Sigmoid colon (tissue), 4 donors: ENCODE results near the gene TMEM214.

Experiments used
- EP300 ChIP-seq, 4 donors: sonication (generic); formaldehyde crosslinking; IDR thresholded peaks; one replicate each; pipeline ENCODE4 v1.6.1; 2017; ENCODE audit warnings: antibody characterized with exemption in 4 of 4
- POLR2A ChIP-seq, 2 donors: fragments of 450-650 bp; IDR thresholded peaks; one replicate each; pipeline ENCODE4 v1.6.1; 2016; ENCODE audit warnings: antibody characterized with exemption in 2 of 2, mild to moderate bottlenecking in 2 of 2, moderate library complexity in 2 of 2
- POLR2AphosphoS5 ChIP-seq, 4 donors: sonication (generic); formaldehyde crosslinking; IDR thresholded peaks; one replicate each; pipeline ENCODE4 v1.6.1; 2017; ENCODE audit warnings: antibody characterized with exemption in 4 of 4
- TF ChIP-seq, protein P1 (sequence below), 4 experiments: fragments of 450-650 bp in 3 of 4; fragments of 200-600 bp in 1 of 4; IDR thresholded peaks; one replicate each; pipeline ENCODE4 v1.5.1; 2016 to 2019; ENCODE audit warnings: antibody characterized with exemption in 4 of 4, mild to moderate bottlenecking in 3 of 4, moderate library complexity in 2 of 4

DNA sequence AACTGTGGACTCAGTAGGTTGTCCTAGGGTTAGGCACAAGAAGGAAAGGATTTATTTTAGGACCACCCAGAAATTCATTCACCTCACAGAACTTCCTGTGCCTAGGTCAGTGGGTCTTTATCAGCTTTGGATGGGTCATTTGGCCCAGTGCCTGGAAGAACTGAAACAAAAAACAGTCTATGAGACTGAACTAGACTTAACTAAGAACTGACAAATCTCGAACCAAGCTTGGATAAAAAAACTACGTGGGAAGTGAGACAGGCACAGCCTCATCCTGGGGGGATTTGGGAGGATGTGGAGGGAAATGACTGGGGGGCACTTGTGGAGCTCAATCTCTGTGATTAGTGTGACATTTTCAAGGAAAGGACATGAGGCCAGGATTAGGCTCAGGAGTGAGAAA is 41.0 kb downstream of the TMEM214 start:
- TF ChIP-seq, protein P1, sequence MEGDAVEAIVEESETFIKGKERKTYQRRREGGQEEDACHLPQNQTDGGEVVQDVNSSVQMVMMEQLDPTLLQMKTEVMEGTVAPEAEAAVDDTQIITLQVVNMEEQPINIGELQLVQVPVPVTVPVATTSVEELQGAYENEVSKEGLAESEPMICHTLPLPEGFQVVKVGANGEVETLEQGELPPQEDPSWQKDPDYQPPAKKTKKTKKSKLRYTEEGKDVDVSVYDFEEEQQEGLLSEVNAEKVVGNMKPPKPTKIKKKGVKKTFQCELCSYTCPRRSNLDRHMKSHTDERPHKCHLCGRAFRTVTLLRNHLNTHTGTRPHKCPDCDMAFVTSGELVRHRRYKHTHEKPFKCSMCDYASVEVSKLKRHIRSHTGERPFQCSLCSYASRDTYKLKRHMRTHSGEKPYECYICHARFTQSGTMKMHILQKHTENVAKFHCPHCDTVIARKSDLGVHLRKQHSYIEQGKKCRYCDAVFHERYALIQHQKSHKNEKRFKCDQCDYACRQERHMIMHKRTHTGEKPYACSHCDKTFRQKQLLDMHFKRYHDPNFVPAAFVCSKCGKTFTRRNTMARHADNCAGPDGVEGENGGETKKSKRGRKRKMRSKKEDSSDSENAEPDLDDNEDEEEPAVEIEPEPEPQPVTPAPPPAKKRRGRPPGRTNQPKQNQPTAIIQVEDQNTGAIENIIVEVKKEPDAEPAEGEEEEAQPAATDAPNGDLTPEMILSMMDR (IDR thresholded peaks at IDR 0.05) = no peak
- TF ChIP-seq POLR2A (IDR thresholded peaks at IDR 0.05) = no peak
- TF ChIP-seq POLR2AphosphoS5 (IDR thresholded peaks at IDR 0.05) = no peak
- TF ChIP-seq EP300 (IDR thresholded peaks at IDR 0.05) = no peak
